Measurements from ENCODE around the gene ABCC1.
"Not testable (repeated sequence)": the region's sequence is repeated elsewhere in the genome, so short reads cannot be mapped to it uniquely, and the experiment has no call there.

The ABCC1 gene

GRCh38 chr16:16099320-16099719, 149.9 kb downstream of the ABCC1 start:
- no peak for DNase-seq (ENCODE audit: low read depth)
- no peak for TF ChIP-seq CTCF (IDR thresholded peaks at IDR 0.05; ENCODE audit: control insufficient read depth, insufficient read depth, low read depth, low read length, missing control alignments)
- H3K4me3 ChIP-seq (ENCODE audit: control insufficient read depth, low read depth, low read length) = no peak overlapping the region

- no peak for TF ChIP-seq CTCF (IDR thresholded peaks at IDR 0.05; ENCODE audit: control insufficient read depth, insufficient read depth, low read depth, low read length, missing control alignments)
- no peak for DNase-seq (ENCODE audit: low read depth)
- no peak overlapping the region for H3K4me3 ChIP-seq (ENCODE audit: control insufficient read depth, low read depth, low read length)
These were observed 151.2 kb downstream of the ABCC1 start for GRCh38 chr16:16100631-16101030.

DNA sequence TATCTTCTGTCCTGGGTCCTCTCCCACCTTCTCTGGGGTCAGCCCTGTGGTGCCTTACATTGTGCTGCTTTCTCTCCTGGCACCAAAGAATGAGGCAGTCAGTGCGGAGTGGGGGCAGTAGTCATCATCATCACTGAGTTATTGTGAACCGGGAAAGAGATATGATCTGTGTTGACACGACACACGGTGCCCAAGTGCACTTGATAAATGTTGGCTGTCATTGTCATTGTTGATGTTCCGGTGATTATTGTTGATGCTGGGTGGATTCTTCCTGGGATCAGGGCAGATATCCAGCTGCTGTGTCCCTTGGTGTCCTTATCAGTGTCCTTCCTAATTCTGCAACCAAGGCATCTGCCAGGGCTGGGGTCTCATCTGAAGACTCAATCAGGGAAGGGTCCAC, 152.2 kb downstream of the ABCC1 start:
- DNase-seq (ENCODE audit: low read depth) = no peak
- no peak overlapping the region for H3K4me3 ChIP-seq (ENCODE audit: control insufficient read depth, low read depth, low read length)
- no peak for TF ChIP-seq CTCF (IDR thresholded peaks at IDR 0.05; ENCODE audit: control insufficient read depth, insufficient read depth, low read depth, low read length, missing control alignments)

DNA sequence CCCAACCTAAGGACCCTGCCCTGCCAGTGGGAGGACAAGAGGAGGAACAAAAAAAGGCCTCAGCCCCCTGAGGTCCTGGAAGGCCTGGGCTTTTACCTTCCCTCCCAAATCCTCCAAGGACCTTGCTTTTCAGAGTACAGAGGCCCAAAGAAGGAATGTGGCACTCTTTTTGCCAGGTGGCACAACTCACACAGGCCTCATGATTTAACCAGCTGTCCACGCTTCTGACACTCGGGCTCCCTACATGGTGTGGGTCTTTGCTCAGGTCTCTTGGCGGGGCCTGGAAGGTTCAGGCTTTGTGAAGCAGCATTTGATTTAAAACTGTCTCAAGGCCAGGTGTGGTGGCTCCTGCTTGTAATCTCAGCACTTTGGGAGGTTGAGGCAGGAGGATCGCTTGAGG, 153.3 kb downstream of the ABCC1 start:
- no peak for TF ChIP-seq CTCF (IDR thresholded peaks at IDR 0.05; ENCODE audit: control insufficient read depth, insufficient read depth, low read depth, low read length, missing control alignments)
- no peak for DNase-seq (ENCODE audit: low read depth)

GRCh38 chr16:16104132-16104803, 154.9 kb downstream of the ABCC1 start:
- H3K4me3 ChIP-seq (ENCODE audit: control insufficient read depth, low read depth, low read length); DNase-seq (ENCODE audit: low read depth): not testable (repeated sequence)

More for the DNA sequence above, 153.3 kb downstream of the ABCC1 start:
- no peak overlapping the region for H3K4me3 ChIP-seq (ENCODE audit: control insufficient read depth, low read depth, low read length)

GRCh38 chr16:16104804-16105141, 155.4 kb downstream of the ABCC1 start:
- H3K4me3 ChIP-seq (ENCODE audit: control insufficient read depth, low read depth, low read length); DNase-seq (ENCODE audit: low read depth): not testable (repeated sequence)

- no peak overlapping the region for H3K4me3 ChIP-seq (ENCODE audit: control insufficient read depth, low read depth, low read length)
These were observed 156.2 kb downstream of the ABCC1 start for GRCh38 chr16:16105646-16106045.

More at GRCh38 chr16:16105646-16106045, 156.2 kb downstream of the ABCC1 start:
- no peak for DNase-seq (ENCODE audit: low read depth)
- TF ChIP-seq CTCF (IDR thresholded peaks at IDR 0.05; ENCODE audit: control insufficient read depth, insufficient read depth, low read depth, low read length, missing control alignments) = no peak
